PC-3 (cell line): ENCODE measurements around the gene MPND.

Experiments
- CTCF ChIP-seq: fragments of 300-600 bp; sonication (generic); conservative IDR thresholded peaks from 2 replicates; pipeline ENCODE4 v1.5.1; 2017; ENCODE audit warnings: antibody characterized with exemption, low read depth, mild to moderate bottlenecking, low read length
- EZH2 ChIP-seq: fragments of 300-600 bp; sonication (generic); IDR thresholded peaks from one replicate; pipeline ENCODE4 v1.6.1; 2017; ENCODE audit warnings: antibody characterized with exemption, mild to moderate bottlenecking, low read length; ENCODE audit not compliant: unreplicated experiment
- EZH2phosphoT487 ChIP-seq: fragments of 300-600 bp; sonication (generic); IDR thresholded peaks from 2 replicates; pipeline ENCODE4 v1.6.1; 2018; ENCODE audit warnings: mild to moderate bottlenecking, antibody characterized with exemption, low read length, borderline replicate concordance

- TF ChIP-seq EZH2: no peak
- no peak for TF ChIP-seq CTCF
- no peak for TF ChIP-seq EZH2phosphoT487
Observed at GRCh38 chr19:4365341-4365740, 22.0 kb downstream of the MPND start.
